ENCODE results near the gene BMPR1B. TPM values are rescaled to one million over a fixed set of nuclear protein-coding genes. Genes with fewer than 3 reads are reported as not detected.

BMPR1B gene
- total RNA-seq, 3 donors from 2014 or later, result 0.64 to 7.2 (median 2.0) TPM

DNA sequence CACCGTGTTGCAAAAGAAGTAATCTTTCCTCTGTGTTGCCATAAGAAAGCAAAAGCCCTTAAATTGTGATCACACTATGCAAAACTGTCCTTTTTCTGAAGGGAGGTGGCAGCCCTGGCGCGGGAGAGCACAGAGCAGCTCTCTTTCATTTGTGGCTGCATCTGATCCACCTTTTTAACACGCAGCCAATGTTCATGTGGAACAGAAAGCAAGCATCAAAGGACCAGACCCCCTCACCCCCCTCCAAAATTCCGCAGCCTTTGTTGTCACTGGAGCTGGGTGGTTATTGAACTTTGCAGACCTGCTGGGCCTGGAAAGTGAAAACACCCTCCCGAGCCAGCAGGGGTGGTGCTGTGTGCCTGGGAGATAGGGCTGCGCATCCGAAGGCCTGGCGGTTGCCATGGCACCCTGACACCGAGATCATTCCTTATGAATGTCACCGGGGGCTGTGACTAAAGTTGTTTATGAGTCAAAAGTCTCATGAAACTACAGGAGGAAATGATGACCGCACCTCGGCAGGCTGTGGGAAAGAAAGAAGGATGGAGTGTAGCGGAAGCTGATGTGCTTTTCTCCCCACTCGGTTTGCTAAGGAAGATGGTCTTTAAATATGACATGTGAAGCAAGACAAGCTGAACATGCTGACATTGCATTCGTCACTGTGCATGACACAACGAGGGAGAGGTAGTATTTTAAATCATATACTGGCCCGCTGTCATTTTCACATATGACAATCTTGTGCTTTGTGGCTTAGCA, 423.7 kb downstream of the BMPR1B start:
- intact Hi-C loops (cut with DNase I; ENCODE audit: low total_unique reads), result no loop called here
- Histone ChIP-seq H3K4me3 (no peak overlapping the region), H3K36me3 (no peaks in the 10 kb centered on the region), H3K9me3 (peaks cover 0 to 4% of the 10 kb centered on the region in 2 donors), H3K4me1 (no peaks in the 10 kb centered on the region), H3K27ac (no peak overlapping the region), H3K27me3 (no peaks in the 10 kb centered on the region)
- DNase-seq (ENCODE audit: low spot score in 2 of 2), result no peak
- TF ChIP-seq POLR2AphosphoS5 (IDR thresholded peaks at IDR 0.05), result no peak
- TF ChIP-seq POLR2A (IDR thresholded peaks at IDR 0.05), result no peak
- TF ChIP-seq, protein P1, sequence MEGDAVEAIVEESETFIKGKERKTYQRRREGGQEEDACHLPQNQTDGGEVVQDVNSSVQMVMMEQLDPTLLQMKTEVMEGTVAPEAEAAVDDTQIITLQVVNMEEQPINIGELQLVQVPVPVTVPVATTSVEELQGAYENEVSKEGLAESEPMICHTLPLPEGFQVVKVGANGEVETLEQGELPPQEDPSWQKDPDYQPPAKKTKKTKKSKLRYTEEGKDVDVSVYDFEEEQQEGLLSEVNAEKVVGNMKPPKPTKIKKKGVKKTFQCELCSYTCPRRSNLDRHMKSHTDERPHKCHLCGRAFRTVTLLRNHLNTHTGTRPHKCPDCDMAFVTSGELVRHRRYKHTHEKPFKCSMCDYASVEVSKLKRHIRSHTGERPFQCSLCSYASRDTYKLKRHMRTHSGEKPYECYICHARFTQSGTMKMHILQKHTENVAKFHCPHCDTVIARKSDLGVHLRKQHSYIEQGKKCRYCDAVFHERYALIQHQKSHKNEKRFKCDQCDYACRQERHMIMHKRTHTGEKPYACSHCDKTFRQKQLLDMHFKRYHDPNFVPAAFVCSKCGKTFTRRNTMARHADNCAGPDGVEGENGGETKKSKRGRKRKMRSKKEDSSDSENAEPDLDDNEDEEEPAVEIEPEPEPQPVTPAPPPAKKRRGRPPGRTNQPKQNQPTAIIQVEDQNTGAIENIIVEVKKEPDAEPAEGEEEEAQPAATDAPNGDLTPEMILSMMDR (IDR thresholded peaks at IDR 0.05), result no peak

DNA sequence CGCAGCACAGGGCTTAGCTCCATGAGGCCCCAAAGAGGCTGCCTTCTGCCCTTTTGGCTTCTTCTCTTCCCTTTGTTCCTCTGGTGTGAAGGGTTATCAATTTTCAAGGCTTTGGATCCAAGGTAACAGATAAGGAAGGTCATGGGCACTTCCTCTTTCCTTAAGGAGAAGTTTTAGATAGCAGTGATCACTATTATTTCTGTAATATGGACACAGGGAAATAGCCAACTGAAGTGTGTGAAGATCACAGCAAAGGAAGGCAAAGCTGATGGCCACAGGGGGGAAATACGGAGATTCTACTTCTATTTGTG, 424.2 kb downstream of the BMPR1B start:
- no peak for DNase-seq (ENCODE audit: low spot score in 2 of 2)
- TF ChIP-seq, protein P1 (IDR thresholded peaks at IDR 0.05), result no peak
- no peak for TF ChIP-seq POLR2A (IDR thresholded peaks at IDR 0.05)
- TF ChIP-seq POLR2AphosphoS5 (IDR thresholded peaks at IDR 0.05), result no peak
- intact Hi-C loops (cut with DNase I; ENCODE audit: low total_unique reads), result no loop called here
- Histone ChIP-seq H3K4me3 (no peak overlapping the region), H3K27ac (no peak overlapping the region), H3K36me3 (no peaks in the 10 kb centered on the region), H3K9me3 (peaks cover 0 to 4% of the 10 kb centered on the region in 2 donors), H3K4me1 (no peaks in the 10 kb centered on the region), H3K27me3 (no peaks in the 10 kb centered on the region)

DNA sequence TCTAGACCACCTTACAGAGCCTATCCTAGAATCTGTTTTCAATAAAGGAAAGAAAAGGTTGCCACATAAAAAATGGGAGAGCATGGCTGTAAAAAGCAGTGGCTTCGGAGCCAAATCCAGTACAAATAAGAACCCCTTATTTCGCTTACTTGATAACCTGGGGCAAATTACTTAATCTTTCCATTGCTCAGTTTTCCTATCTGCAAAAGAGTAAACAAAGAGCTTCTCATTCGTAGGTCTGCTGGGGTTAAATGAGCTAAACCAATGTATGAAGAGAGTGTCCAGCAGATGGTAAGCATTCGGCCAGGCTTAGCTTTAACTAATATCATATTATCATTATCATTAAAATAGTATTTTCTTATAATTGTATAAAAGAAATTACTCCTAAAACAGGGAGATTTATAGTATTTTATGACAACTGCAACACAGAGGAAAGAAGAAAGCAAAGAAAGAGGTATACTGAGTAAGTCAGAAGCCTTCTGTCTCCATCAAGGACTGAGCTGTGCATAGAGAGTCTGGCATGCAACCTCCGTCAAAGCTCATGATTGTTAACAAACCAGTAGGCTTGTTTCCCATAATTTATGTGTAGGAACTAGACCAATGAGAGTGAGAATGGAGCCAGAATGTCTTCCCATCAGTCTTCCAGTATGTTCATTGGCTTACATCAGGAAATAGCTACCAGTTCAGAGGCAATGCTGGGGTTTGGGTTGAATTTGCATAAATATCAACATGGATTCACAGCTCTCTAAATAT, 426.1 kb downstream of the BMPR1B start:
- H3K4me1 ChIP-seq, result no peaks in the 10 kb centered on the region
- H3K4me3 ChIP-seq, result no peak overlapping the region
- H3K36me3 ChIP-seq, result no peaks in the 10 kb centered on the region
- DNase-seq (ENCODE audit: low spot score in 2 of 2), result no peak
- H3K9me3 ChIP-seq, result no peaks in the 10 kb centered on the region
- intact Hi-C loops (cut with DNase I; ENCODE audit: low total_unique reads), result no loop called here
- H3K27ac ChIP-seq, result no peak overlapping the region
- TF ChIP-seq, protein P1 (IDR thresholded peaks at IDR 0.05), result no peak
- TF ChIP-seq POLR2A (IDR thresholded peaks at IDR 0.05) (no peak), POLR2AphosphoS5 (IDR thresholded peaks at IDR 0.05) (no peak)
- H3K27me3 ChIP-seq, result no peaks in the 10 kb centered on the region

DNA sequence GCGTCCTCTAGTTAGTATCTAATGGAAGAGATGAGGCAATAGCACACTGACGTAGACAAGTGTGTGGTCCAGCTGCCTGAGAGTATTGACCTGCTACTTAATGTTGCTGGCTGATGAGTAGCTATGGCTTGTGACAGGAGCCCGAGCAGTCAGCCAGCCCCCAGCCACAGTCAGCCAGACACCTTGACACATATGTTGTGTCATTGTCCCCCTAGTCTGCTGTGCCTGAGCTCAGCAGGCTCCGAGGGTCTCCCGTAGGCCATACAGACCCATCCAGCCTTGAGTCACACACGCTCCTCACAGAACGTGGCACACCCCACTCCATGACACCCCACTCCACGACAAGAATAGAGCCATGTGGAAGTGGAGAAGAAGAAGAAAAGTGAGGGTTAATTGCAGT, 428.9 kb downstream of the BMPR1B start:
- Histone ChIP-seq H3K9me3 (no peaks in the 10 kb centered on the region), H3K36me3 (no peaks in the 10 kb centered on the region), H3K4me3 (no peak overlapping the region), H3K27ac (no peak overlapping the region), H3K27me3 (no peaks in the 10 kb centered on the region), H3K4me1 (no peaks in the 10 kb centered on the region)
- no peak for DNase-seq (ENCODE audit: low spot score in 2 of 2)
- no peak for TF ChIP-seq POLR2A (IDR thresholded peaks at IDR 0.05)
- TF ChIP-seq, protein P1 (IDR thresholded peaks at IDR 0.05), result no peak
- TF ChIP-seq POLR2AphosphoS5 (IDR thresholded peaks at IDR 0.05), result no peak
- intact Hi-C loops (cut with DNase I; ENCODE audit: low total_unique reads), result no loop called here

DNA sequence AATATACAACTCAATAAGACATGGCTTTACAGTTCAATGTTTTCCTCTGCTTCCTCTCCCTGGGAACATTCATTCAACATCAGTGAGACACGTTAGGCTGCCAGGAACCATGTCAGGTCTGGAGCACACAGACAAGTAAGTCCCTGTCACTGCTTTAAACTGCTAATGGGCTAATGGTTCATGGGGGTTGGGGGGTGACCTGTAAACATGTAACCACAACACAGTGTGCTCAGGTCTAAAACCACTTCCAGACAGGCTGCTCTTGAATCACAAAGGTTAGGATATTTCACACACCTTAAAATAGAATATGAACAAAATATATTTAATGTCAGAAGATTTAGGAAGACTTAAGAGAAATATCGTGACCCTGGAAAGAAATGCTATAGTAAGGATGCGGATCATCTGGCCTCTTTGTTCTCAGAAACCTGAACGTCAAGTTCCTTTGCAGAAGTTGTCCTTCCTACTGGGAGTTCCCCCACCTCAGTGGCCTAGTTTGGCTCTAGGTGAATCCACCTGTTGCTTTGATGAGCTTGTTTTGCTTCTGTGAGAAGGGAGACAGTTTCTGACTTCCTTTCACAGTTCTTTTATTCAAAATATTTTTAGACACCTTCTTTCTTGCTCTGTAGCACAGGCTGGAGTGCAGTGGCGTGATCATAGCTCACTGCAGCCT, 431.1 kb downstream of the BMPR1B start:
- Histone ChIP-seq H3K27ac (no peak overlapping the region), H3K27me3 (no peaks in the 10 kb centered on the region), H3K9me3 (no peaks in the 10 kb centered on the region), H3K36me3 (no peaks in the 10 kb centered on the region), H3K4me1 (no peaks in the 10 kb centered on the region), H3K4me3 (no peak overlapping the region)
- DNase-seq (ENCODE audit: low spot score in 2 of 2), result no peak
- TF ChIP-seq POLR2A (IDR thresholded peaks at IDR 0.05) (no peak), POLR2AphosphoS5 (IDR thresholded peaks at IDR 0.05) (no peak)
- TF ChIP-seq, protein P1 (IDR thresholded peaks at IDR 0.05), result no peak
- intact Hi-C loops (cut with DNase I; ENCODE audit: low total_unique reads), result no loop called here
